ENCODE measurements around the gene CAMLG. TPM values are rescaled to one million over a fixed set of nuclear protein-coding genes. Genes with fewer than 3 reads are reported as not detected.

Gene CAMLG
- total and polyA plus RNA-seq, 2 of the 8 experiments (the other 6 are each of a cell fraction or from before 2014, with no cell fraction given) = 12.3 to 42.8 TPM

GRCh38 chr5:134714541-134714940 lies 23.8 kb upstream of the CAMLG start:
- no peak overlapping the region for H3K4ac ChIP-seq (replicated peaks; ENCODE audit: insufficient read length, low read depth, low read length)
- FAIRE-seq = no peak
- H2AK5ac ChIP-seq (ENCODE audit: low read depth, low read length) = no peak overlapping the region
- H3K9ac ChIP-seq (replicated peaks in 1 of 4; ENCODE audit: extremely low read depth in 1 of 4, low read depth in 3 of 4, low read length in 3 of 4) = no peak overlapping the region
- DNase-seq (ENCODE audit: low read depth in 1 of 2, low spot score in 2 of 2) = no peak
- 91% methylated on average over 3 of the region's 3 CpGs; no CpG with 5 or more reads in 1 of the 2 experiments for WGBS, 2 experiments (ENCODE audit: extremely low coverage in 1 of 2, insufficient coverage in 1 of 2, insufficient read length in 1 of 2, insufficient replicate concordance in 2 of 2, low coverage in 1 of 2, low lambda C conversion rate in 2 of 2, missing lambda C conversion rate in 1 of 2)
- no peak overlapping the region for H4K91ac ChIP-seq (replicated peaks; ENCODE audit: insufficient read length, low read length)
- H3K56ac ChIP-seq (replicated peaks; ENCODE audit: insufficient read length, low read depth, low read length) = no peak overlapping the region
- TF ChIP-seq SRF (IDR thresholded peaks at IDR 0.05; ENCODE audit: low read depth, low read length) (no peak), SIX5 (IDR thresholded peaks at IDR 0.05; ENCODE audit: low read depth, low read length) (no peak)
- H3K27ac ChIP-seq (ENCODE audit: low read depth, low read length) = no peak overlapping the region
- H3K9me3 ChIP-seq (ENCODE audit: insufficient read depth in 2 of 2, low read depth in 1 of 2, low read length in 1 of 2) = no peaks in the 10 kb centered on the region
- H2AFZ ChIP-seq (ENCODE audit: low read length) = no peak overlapping the region
- no peaks in the 10 kb centered on the region for H3K4me1 ChIP-seq (replicated peaks in 1 of 4; ENCODE audit: control insufficient read depth in 3 of 4, insufficient read depth in 4 of 4, low read length in 3 of 4)
- no peak overlapping the region for H4K5ac ChIP-seq (ENCODE audit: insufficient read length, low read depth, low read length)
- H2BK5ac ChIP-seq (ENCODE audit: low read depth, low read length) = no peak overlapping the region
- H3K4me2 ChIP-seq (ENCODE audit: insufficient read depth in 1 of 2, low read depth in 2 of 2, low read length in 2 of 2) = no peak overlapping the region
- no peak overlapping the region for H2BK12ac ChIP-seq (ENCODE audit: low read depth, low read length)
- H3K18ac ChIP-seq (ENCODE audit: extremely low read depth, low read length) = no peak overlapping the region
- no peak overlapping the region for H3K4me3 ChIP-seq (ENCODE audit: extremely low read depth in 1 of 4, insufficient read depth in 2 of 4, low read depth in 3 of 4, low read length in 4 of 4)
- no peak overlapping the region for H2BK120ac ChIP-seq (replicated peaks; ENCODE audit: low read depth, low read length)
- H3K36me3 ChIP-seq (ENCODE audit: control insufficient read depth in 2 of 4, insufficient read depth in 4 of 4, low read length in 3 of 4) = peaks cover 2 to 23% (median 11%) of the 10 kb centered on the region in 4 experiments; a peak in 7 of 8 replicates
- no peaks in the 10 kb centered on the region for H3K79me1 ChIP-seq (ENCODE audit: low read depth, low read length)
- no peak overlapping the region for H2BK15ac ChIP-seq (ENCODE audit: low read length)
- H4K8ac ChIP-seq (ENCODE audit: extremely low read depth, insufficient read depth, low read length) = no peak overlapping the region
- no peaks in the 10 kb centered on the region for H3K27me3 ChIP-seq (replicated peaks in 1 of 4; ENCODE audit: control insufficient read depth in 3 of 4, extremely low read depth in 1 of 4, insufficient read depth in 3 of 4, low read length in 3 of 4)
- H3K14ac ChIP-seq (ENCODE audit: insufficient read length) = no peak overlapping the region
- H2BK20ac ChIP-seq (ENCODE audit: low read length) = no peak overlapping the region
- H3K23me2 ChIP-seq (ENCODE audit: low read depth, low read length) = no peaks in the 10 kb centered on the region
- H4K20me1 ChIP-seq (replicated peaks in 1 of 2; ENCODE audit: control insufficient read depth in 1 of 2, insufficient read depth in 2 of 2, low read length in 2 of 2) = peaks cover 0 to 2% of the 10 kb centered on the region in 2 experiments
- POLR2A ChIA-PET (ENCODE audit: partially characterized antibody) = interaction anchor here (1.3 to 1.5 kb wide), 2 partner anchors 24 to 44 kb away, joined by 3 to 10 read pairs; partner anchors contain the start of genes CAMLG and DDX46
- H3K23ac ChIP-seq (ENCODE audit: insufficient read length) = no peak overlapping the region
- CTCF ChIA-PET (ENCODE audit: partially characterized antibody) = interaction anchor here (1.0 to 1.4 kb wide), 2 partner anchors 24 to 128 kb away, joined by 4 to 8 read pairs; partner anchors contain the start of gene CAMLG
- H3K79me2 ChIP-seq (ENCODE audit: control insufficient read depth in 1 of 2, insufficient read depth in 2 of 2, low read length in 2 of 2) = no peaks in the 10 kb centered on the region

Measured in H1 (cell line).